PC-3 (cell line): ENCODE measurements around the gene TRAF3. TPM values are rescaled to one million over a fixed set of nuclear protein-coding genes. Genes with fewer than 3 reads are reported as not detected.

ENCODE experiments used
- ATAC-seq: fragments of 200-7000 bp; cut with Tn5 transposase; 2 replicates; pipeline ENCODE4 v1.9.1; 2020; ENCODE audit warnings: mild to moderate bottlenecking, moderate library complexity
- BruUV-seq: library from RNA; stranded (reverse); fragments of 400-500 nt; replicated peaks from 2 replicates; lab custom pipeline; 2021; lab: Mats Ljungman, UMichigan
- CTCF ChIA-PET: fragments of 300-600 bp; sonication (Branson Sonifier 250); formaldehyde crosslinking; loops from one replicate; lab custom pipeline; 2022; ENCODE audit warnings: antibody characterized with exemption; lab: Charles Lee
- POLR2A ChIA-PET: fragments of 300-600 bp; sonication (Branson Sonifier 250); formaldehyde crosslinking; loops from one replicate; lab custom pipeline; 2022; ENCODE audit warnings: antibody characterized with exemption; ENCODE audit not compliant: unreplicated experiment; lab: Charles Lee
- DNase-seq: peaks from one replicate; pipeline ENCODE4 v3.0.0-alpha.2; 2015
- H2AFZ ChIP-seq: fragments of 300-600 bp; sonication (generic); 2 replicates; pipeline ENCODE4 v1.6.0; 2016; ENCODE audit warnings: antibody characterized with exemption, low read length
- H3F3A ChIP-seq: fragments of 300-600 bp; sonication (generic); one replicate; pipeline ENCODE4 v1.6.0; 2017; ENCODE audit warnings: antibody characterized with exemption, low read length, control low read depth, mild to moderate bottlenecking; ENCODE audit not compliant: unreplicated experiment
- H3K27ac ChIP-seq: fragments of 300-600 bp; sonication (generic); 2 replicates; pipeline ENCODE4 v1.5.1; 2016; ENCODE audit warnings: mild to moderate bottlenecking, low read length
- H3K27me3 ChIP-seq: fragments of 300-600 bp; sonication (generic); 2 replicates; pipeline ENCODE4 v1.6.1; 2016; ENCODE audit warnings: low read length, mixed read lengths
- H3K36me3 ChIP-seq: fragments of 300-600 bp; sonication (generic); 2 replicates; pipeline ENCODE4 v1.6.1; 2016; ENCODE audit warnings: low read depth, mixed run types, low read length, mixed read lengths
- H3K4me1 ChIP-seq: fragments of 300-600 bp; sonication (generic); 2 replicates; pipeline ENCODE4 v1.5.1; 2016; ENCODE audit warnings: low read length; ENCODE audit not compliant: insufficient read depth
- H3K4me2 ChIP-seq: fragments of 300-600 bp; sonication (generic); 2 replicates; pipeline ENCODE4 v1.6.0; 2016; ENCODE audit warnings: low read length
- H3K4me3 ChIP-seq: fragments of 300-600 bp; sonication (generic); 2 replicates; pipeline ENCODE4 v1.5.1; 2016; ENCODE audit warnings: mild to moderate bottlenecking, low read length, mixed read lengths
- H3K79me2 ChIP-seq: fragments of 300-600 bp; sonication (generic); 2 replicates; pipeline ENCODE4 v1.6.1; 2017; ENCODE audit warnings: low read length, mixed read lengths
- H3K9ac ChIP-seq: fragments of 300-600 bp; sonication (generic); 2 replicates; pipeline ENCODE4 v1.6.0; 2016; ENCODE audit warnings: mild to moderate bottlenecking, low read length
- H3K9me2 ChIP-seq: fragments of 300-600 bp; sonication (generic); replicated peaks from 2 replicates; pipeline ENCODE4 v1.6.1; 2016; ENCODE audit warnings: mixed run types, low read length, mixed read lengths
- H3K9me3 ChIP-seq: fragments of 300-600 bp; sonication (generic); 2 replicates; pipeline ENCODE4 v1.6.1; 2016; ENCODE audit warnings: low read length, mixed read lengths
- H4K20me1 ChIP-seq: fragments of 300-600 bp; sonication (generic); 2 replicates; pipeline ENCODE4 v1.6.1; 2016; ENCODE audit warnings: low read length, mixed read lengths
- CTCF ChIP-seq: fragments of 300-600 bp; sonication (generic); conservative IDR thresholded peaks from 2 replicates; pipeline ENCODE4 v1.5.1; 2017; ENCODE audit warnings: antibody characterized with exemption, low read depth, mild to moderate bottlenecking, low read length
- EZH2 ChIP-seq: fragments of 300-600 bp; sonication (generic); IDR thresholded peaks from one replicate; pipeline ENCODE4 v1.6.1; 2017; ENCODE audit warnings: antibody characterized with exemption, mild to moderate bottlenecking, low read length; ENCODE audit not compliant: unreplicated experiment
- EZH2phosphoT487 ChIP-seq: fragments of 300-600 bp; sonication (generic); IDR thresholded peaks from 2 replicates; pipeline ENCODE4 v1.6.1; 2018; ENCODE audit warnings: mild to moderate bottlenecking, antibody characterized with exemption, low read length, borderline replicate concordance
- intact Hi-C: fragments of 100-400 bp; cut with micrococcal nuclease; formaldehyde crosslinking; loops from 2 replicates; pipeline ENCODE4 v1.9.0; 2023
- total RNA-seq: library from RNA; depleted of rRNA; stranded (reverse); fragments of >200 nt; gene quantifications from 2 replicates; pipeline ENCODE4 v1.2.3, GENCODE V29; 2014

Gene TRAF3
- total RNA-seq, 1 experiment from 2014 or later: 19.4 TPM

GRCh38 chr14:102903889-102904512 lies 126.8 kb downstream of the TRAF3 start:
- Histone ChIP-seq H3K4me2 (no peak overlapping the region), H3F3A (no peaks in the 10 kb centered on the region), H3K27me3 (no peaks in the 10 kb centered on the region), H3K36me3 (peaks cover 2% of the 10 kb centered on the region; the same call in 1 of the 2 replicates), H2AFZ (no peak overlapping the region), H3K79me2 (no peaks in the 10 kb centered on the region), H4K20me1 (no peaks in the 10 kb centered on the region), H3K4me1 (no peaks in the 10 kb centered on the region), H3K9me2 (no peaks in the 10 kb centered on the region), H3K9ac (no peak overlapping the region), H3K4me3 (no peak overlapping the region), H3K9me3 (no peaks in the 10 kb centered on the region), H3K27ac (no peak overlapping the region)
- no peak for TF ChIP-seq EZH2phosphoT487
- CTCF ChIA-PET: no interaction called here
- intact Hi-C loops: no loop called here
- ATAC-seq (no peak), DNase-seq (no peak)
- no TSS peak for BruUV-seq
- POLR2A ChIA-PET: no interaction called here

GRCh38 chr14:102905116-102906108 lies 128.2 kb downstream of the TRAF3 start:
- CTCF ChIA-PET: no interaction called here
- Histone ChIP-seq H3K27ac (no peak overlapping the region), H3K79me2 (no peaks in the 10 kb centered on the region), H4K20me1 (no peaks in the 10 kb centered on the region), H3K4me3 (no peak overlapping the region), H3K9me3 (no peaks in the 10 kb centered on the region), H2AFZ (no peak overlapping the region), H3F3A (no peaks in the 10 kb centered on the region), H3K36me3 (peaks cover 2% of the 10 kb centered on the region; the same call in 1 of the 2 replicates), H3K27me3 (no peaks in the 10 kb centered on the region), H3K4me2 (no peak overlapping the region), H3K9ac (no peak overlapping the region), H3K4me1 (no peaks in the 10 kb centered on the region), H3K9me2 (no peaks in the 10 kb centered on the region)
- TF ChIP-seq EZH2 (no peak), CTCF (no peak), EZH2phosphoT487 (no peak)
- no TSS peak for BruUV-seq
- POLR2A ChIA-PET: no interaction called here
- intact Hi-C loops: no loop called here
- DNase-seq (no peak), ATAC-seq (no peak)

- H2AFZ ChIP-seq: no peak overlapping the region
- no peak overlapping the region for H3K4me2 ChIP-seq
- no peaks in the 10 kb centered on the region for H3K9me2 ChIP-seq
- H3K79me2 ChIP-seq: no peaks in the 10 kb centered on the region
- peaks cover 2% of the 10 kb centered on the region; the same call in 1 of the 2 replicates for H3K36me3 ChIP-seq
- no peaks in the 10 kb centered on the region for H3K27me3 ChIP-seq
- no peaks in the 10 kb centered on the region for H3K4me1 ChIP-seq
- DNase-seq (no peak), ATAC-seq (no peak)
- TF ChIP-seq EZH2phosphoT487: no peak
- no peak for TF ChIP-seq CTCF
- TF ChIP-seq EZH2: no peak
- no peaks in the 10 kb centered on the region for H4K20me1 ChIP-seq
- BruUV-seq: no TSS peak
- H3K9ac ChIP-seq: no peak overlapping the region
- H3K27ac ChIP-seq: no peak overlapping the region
- CTCF ChIA-PET: no interaction called here
- POLR2A ChIA-PET: no interaction called here
- no peaks in the 10 kb centered on the region for H3F3A ChIP-seq
- no peaks in the 10 kb centered on the region for H3K9me3 ChIP-seq
- intact Hi-C loops: no loop called here
- H3K4me3 ChIP-seq: no peak overlapping the region
These were observed 129.5 kb downstream of the TRAF3 start for GRCh38 chr14:102906616-102907302.
